Dedifferentiated amniotic fluid mesenchymal stem cell (primary cell): ENCODE measurements around the gene PUM2.

Experiments
- DNase-seq: peaks from one replicate; pipeline ENCODE4 v3.0.0-alpha.2; 2016; ENCODE audit errors: extremely low spot score

The PUM2 gene

DNA sequence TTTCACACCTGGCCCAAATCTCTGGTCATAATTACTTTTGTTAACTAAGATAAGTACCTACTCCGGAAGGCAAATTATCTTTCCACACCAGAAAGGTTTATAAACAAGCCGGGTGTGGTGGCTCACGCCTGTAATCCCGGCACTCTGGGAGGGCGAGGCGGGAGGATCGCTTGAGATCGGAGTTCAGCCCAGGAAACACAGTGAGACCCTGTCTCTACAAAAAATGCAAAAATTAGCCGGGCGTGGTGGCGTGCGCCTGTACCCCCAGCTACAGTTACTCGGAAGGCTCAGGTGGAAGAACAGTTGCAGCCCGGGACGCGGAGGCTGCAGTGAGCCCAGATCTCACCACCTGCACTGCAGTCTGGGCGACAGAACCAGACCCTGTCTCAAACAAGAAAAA lies 2.1 kb downstream of the PUM2 start:
- DNase-seq = no peak

DNA sequence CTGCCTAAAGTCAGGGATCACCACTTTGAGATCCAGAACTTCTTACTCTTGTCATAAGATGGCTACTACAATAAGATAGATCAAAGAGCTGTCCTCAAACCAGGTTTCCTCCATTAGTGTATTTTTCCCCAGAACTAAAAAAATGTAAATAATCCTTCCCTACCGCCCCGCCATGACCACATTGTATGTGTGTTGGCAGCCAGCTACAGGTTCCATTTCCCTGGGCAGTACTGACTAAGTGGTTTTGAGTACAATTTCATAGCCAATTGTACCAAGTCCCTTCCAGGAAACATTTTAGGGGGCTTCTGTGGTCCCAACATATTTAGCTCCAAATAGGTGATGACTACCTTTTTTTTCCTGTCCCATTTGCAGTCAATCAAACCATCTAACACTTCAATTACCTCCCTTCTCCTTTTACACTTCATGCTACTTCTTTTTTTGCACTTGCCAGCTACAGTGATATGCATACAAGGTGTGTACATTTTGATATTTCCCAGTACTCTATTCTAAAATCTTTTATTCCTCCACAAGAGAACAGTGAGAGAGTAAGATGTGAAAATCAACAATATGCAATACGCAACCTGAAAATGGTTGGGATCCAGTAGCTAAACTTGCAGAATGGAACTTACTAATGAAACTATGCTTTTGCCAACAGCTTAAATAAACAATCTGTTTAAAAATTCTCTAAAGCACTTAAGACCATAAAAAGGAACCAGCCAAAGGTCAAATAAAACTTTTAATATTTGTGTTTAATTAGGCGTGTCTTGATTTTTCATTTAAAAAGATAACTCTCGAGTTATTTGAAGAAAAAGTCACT lies 3.9 kb downstream of the PUM2 start:
- DNase-seq = no peak

DNA sequence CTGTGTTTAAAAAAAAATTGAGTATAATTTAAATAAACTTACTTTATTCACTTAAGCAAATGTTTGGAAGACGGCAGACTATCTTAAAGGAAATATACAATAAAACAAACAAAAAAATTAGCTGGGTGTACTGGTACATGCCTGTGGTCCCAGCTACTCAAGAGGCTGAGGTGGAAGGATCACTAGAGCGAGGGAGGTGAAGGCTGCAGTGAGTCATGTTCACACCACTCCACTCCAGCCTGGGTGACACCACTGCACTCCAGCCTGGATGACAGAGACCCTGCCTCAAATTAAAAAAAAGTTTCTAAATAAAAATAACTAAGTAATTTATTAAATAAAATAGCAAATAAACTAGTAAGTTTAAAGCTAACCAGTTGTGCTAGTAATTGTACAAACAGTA lies 7.5 kb downstream of the PUM2 start:
- no peak for DNase-seq

DNA sequence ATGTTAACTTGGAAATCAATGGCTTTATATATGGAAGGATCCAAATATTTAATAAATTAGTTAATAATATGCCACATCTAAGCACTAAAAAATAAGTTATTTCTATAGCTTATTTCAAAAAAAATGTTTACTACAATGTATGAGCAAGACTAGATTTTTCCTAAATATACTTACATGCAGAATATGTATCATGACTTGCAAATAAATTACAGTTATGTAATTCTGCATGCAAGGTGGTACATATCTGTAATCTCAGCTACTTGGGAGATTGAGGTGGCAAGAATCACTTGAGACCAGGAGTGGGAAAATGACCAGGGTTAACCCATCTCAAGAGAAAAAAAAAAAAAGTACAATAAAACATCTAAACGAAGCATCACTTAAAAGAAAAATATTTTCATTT lies 11.6 kb downstream of the PUM2 start:
- no peak for DNase-seq

DNA sequence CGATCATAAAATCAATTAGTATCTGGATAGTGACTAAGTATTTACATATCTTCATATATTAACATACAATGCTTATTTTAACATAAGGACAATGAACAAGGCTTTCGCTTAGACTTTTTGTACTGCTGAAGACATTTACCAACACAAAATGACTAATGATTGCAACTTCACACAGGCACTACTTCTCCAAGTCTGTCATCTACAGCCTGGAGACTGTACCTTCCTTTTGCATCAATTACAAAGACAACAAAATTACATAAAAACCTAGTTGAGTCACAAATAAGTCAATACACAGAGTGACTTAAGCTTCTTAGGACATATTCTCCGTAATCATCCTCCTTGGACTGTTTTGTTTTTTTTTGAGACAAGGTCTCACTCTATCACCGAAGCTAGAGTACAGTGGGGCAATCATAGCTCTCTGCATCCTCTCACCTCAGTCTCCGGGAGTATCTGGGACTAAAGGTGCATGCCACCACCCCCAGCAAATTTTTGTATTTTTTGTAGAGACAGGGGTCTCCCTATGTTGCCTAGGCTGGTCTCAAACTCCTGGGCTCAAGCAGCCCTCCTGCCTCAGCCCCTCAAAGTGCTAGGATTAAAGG lies 15.9 kb downstream of the PUM2 start:
- no peak for DNase-seq

DNA sequence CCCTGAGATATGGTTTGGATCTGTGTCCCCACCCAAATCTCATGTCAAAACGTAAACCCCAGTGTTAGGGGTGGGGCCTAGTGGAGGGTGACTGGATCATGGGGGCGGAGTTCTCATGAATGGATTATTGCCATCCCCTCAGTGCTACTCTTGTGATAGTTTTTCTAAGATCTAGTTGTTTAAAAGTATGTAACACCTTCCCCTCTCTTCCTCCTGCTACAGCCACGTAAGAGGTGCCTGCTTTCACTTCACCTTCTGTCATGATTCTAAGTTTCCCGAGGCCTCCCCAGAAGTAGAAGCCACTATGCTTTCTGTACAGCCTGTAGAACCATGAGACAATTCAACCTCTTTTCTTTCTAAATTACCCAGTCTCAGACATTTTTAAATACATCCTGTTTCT lies 16.9 kb downstream of the PUM2 start:
- DNase-seq = no peak

DNA sequence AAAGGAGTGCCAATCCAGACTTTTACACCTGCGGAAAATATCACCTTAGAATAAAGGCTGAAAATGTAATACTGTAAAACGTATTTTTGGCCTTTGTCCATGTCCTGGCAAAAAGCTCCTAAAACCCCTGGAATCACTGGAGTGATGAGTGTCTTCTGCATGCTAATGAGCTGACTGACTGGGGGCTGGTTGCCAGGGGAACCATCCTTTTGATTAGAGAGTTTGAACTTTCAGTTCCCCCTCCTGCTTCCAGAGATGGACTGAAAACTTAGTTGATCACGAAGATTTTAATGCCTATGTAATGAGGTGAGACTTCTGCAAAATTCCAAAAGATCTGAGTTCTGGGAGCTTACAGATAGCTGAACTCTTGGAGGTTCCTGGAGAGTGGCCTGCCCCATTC lies 20.5 kb downstream of the PUM2 start:
- DNase-seq = no peak

DNA sequence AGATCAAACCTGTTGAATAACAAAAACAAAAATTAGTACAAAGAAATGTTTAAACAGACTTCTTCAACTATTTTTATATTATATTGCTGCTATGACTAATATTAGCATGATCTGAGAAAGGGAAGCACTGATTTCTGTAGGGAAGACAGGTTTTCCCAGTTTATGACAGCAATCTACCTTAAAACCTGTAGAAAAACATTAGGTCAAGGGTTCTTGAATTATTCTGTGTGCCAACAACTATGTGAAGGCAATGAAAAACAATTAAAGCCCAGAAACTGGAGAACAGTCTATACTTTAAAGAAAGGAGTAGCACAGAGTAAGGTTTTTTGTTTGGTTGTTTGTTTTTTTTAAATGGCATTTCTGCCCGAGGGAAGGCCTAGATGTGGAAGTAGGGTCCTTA lies 23.3 kb downstream of the PUM2 start:
- DNase-seq = no peak

DNA sequence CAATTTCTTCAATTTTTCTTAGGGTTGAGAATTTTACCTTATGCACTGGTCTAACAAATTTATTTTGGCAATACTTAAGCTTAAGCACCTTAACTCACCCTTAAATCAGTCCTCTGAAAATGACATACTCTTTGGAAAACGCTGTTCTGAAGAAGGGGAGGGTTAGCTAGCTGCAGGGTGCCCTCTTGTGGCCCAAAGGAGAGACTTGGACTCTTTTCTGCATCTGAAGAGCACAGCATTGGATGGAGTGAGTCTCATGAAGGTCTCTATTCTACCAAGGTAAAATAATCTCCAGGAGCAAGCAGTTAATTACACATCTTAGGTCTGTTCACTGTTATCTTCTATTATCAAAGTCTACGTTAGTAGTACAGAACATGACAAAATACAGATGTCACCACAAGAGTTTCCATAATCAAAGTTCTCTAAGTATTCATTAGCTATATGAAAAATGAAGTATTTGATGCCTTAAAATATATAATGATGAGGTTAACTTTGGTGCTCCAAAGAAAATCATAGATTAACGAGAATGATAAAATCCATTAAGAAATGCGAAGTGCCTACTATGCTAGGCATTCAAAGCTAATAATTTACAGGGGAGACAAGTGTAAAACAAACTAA lies 24.4 kb downstream of the PUM2 start:
- DNase-seq = peak; percentile 73

DNA sequence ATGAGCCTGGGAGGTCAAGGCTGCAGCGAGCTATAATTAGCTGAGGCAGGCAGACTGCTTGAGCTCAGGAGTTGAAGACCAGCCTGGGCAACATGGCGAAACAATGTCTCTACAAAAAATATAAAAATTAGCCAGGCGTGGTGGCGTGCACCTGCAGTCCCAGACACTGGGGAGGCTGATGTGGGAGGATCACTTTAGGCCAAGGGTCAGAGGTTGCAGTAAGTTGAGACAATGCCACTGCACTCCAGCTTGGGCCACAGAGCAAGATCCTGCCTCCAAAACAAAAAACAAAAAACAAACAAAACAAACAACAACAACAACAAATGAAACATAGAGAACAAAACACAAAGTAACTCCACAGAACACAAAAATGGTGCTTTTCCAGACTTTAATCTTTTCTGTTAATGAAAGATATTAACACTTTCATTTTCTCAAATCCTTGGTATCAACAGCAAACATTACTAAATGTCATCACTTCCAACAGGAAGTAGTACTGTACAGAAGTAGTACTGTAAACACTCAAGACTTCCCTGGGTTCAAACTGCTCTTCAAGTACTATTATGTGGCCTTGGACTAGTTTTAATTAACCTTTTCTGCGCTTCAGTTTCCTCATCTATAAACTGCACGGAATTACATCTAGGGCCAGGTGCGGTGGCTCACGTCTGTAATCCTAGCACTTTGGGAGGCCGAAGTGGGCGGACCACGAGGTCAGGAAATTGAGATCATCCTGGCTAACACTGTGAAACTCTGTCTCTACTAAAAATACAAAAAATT lies 27.9 kb downstream of the PUM2 start:
- no peak for DNase-seq

DNA sequence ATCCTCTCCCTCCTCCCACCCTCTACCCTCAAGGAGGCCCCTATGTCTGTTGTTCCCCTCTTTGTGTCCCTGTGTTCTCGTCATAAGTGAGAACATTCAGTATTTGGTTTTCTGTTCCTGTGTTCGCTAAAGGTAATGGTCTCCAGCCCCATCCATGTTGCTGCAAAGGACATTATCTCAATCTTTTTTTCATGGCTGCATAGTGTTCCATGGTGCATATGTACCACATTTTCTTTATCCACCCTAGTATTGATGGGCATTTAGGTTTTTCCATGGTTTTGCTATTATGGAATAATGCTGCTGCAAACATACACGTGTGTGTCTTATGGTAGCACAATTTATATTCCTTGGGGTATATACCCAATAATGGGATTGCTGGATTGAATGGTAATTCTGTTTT lies 33.0 kb downstream of the PUM2 start:
- no peak for DNase-seq

DNA sequence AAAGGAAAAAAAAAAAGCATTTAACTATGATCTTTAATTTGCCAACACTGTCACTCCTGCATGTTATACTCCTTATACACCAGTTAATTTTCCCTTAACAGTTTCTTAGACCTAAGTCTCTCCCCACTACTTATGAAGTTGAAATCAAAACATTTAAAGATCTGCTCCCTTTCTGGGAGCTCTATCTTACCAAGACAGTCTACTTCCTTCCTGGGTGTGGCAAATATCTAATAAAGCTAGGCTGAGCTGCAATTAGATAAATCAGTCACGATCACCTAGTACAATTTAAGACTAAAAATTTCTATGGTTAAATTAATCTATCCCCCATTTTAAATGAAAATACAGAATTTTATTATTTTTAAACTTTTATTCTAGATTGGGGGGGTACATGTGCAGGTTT lies 33.4 kb downstream of the PUM2 start:
- DNase-seq = no peak

DNA sequence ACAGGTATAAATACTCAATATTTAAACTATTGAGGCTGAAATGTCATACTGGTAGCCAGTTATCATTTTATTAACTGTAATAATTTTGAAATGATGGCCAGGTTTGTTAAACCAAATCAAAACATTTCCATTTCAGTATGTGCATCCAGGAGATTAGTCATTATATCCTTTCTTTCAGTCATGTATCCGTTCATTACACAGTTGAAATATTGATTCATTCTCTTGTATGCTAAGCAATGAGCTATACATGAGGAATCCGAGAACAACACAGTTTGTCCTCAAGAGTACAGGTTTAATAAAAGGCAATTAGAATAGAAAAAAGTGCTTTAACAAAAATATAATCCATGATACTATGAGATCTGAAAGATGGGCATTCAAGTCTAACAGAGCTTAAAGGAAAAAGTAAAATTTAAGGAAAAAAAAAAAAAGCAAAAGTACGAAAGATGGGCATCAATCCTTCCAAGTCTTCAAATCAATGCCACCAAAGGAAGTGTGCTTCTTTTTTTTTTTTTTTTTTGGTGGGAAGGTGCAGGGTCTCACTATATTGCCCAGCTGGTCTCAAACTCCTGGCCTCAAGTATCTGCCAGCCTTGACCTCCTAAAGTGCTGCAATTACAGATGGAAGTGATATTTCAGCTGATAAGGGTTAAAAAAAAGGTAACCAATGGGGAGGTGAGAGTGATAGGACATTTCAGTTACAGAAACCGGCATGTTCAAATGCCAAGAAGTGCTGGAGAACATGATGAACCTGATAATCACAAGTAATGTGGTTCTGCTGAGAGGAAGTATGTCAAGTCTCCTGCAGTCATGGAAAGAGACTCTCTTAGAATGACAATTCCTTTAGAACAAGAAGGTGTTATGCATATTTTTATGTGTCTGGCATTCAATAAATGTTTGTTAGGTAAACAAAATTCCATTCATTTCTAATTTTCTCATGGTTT lies 35.8 kb downstream of the PUM2 start:
- no peak for DNase-seq

DNA sequence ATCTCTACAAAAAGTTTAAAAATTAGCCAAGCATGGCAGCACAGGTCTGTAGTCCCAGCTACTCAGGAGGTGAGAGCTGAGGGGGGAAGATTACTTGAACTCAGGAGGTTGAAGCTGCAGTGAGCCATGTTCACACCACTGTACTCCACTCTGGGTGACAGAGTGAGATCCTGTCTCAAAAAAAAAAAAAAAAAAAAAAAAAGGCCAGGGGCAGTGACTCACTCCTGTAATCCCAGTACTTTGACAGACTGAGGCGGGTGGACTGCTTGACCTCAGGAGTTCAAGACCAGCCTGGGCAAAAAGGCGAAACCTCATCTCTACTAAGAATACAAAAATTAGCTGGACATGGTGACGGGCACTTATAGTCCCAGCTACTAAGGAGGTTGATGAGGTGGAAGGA lies 37.0 kb downstream of the PUM2 start:
- DNase-seq = no peak

DNA sequence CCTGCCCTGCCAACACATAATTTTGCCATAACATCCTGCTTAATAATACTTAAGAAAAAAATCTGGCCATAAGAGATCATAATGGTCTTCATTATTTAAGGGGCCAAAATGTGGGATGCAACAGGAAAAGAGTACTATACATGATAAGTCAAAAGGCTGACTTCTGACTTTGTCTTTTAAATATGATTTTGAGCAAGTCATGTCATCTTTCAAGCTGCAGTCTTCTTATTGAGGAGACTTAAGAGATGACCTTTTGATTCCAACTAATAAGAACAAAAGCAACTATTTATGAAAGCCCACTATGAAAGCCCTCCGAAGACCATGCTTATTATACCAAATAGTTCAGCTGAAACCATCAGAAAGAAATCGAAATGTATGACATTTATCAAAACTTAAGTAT lies 41.6 kb downstream of the PUM2 start:
- DNase-seq = no peak

DNA sequence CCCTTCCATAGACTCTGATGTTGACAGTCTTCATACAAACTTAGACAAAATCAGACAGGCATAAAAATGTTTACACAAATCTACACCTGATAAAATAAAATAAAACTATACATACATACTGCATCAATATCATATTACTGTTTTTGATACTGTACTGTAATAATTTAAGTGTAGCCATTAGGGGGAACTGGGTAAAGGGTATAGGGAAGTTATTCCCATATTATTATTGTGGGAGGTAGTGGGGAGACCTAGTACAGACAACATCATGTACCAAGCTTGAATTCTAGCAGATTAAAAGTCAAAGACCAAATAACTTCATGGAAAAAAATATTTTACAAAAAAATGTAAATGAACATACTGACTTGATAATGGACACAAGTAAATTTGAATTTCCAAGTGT lies 43.3 kb downstream of the PUM2 start:
- DNase-seq = no peak

DNA sequence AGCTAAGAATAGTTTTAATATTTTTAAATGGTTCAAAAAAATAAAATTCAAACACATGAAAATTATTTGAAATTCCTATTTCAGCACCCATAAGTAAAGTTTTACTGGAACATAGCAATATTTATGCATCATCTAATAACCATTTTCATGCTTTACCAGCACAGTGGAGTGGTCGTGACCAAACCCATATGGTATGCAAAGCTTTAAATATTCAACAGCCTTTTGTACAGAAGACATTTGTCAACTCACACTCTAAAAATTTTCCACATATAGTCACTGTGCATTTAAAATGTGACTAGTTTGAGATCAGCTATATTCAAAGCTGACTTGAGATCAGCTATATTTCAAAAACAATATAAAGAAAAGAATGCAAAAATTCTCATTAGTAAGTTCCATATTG lies 46.2 kb downstream of the PUM2 start:
- DNase-seq = no peak

DNA sequence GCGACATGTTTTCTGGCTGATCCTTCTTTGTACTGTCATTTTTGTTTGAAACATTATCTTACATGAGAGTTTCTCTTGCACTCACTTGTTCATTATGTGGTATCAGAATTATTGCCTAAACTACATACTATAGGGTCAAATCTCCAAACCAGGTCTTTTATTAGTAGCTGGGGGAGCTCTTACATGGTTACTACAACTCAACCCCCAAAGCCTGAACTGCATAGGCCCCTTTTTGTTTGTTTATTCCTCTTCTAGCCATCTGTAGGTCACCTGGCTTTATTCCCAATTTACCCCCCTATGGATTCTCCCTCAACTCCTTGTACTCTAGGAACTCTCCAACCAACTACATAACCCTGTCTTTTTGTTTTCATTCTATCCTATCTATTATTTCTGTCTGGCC lies 46.7 kb downstream of the PUM2 start:
- no peak for DNase-seq

DNA sequence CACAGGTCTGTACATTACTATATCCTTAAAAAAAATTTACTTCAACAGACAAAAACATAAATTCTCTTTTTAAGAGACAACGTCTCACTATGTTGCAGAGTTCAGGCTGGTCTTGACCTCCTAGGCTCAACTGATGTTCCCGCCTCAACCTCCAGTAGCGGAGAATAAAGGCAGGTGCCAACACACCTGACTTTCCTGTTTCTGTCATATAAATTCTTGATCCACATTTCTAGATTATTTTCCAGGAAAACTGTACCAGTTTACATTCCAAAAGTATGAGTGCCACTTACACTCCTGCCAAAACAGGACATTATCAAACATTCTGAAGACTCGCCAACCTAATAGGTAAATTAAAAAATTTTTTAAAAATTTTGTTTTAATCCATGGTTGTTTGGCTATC lies 48.6 kb downstream of the PUM2 start:
- no peak for DNase-seq

DNA sequence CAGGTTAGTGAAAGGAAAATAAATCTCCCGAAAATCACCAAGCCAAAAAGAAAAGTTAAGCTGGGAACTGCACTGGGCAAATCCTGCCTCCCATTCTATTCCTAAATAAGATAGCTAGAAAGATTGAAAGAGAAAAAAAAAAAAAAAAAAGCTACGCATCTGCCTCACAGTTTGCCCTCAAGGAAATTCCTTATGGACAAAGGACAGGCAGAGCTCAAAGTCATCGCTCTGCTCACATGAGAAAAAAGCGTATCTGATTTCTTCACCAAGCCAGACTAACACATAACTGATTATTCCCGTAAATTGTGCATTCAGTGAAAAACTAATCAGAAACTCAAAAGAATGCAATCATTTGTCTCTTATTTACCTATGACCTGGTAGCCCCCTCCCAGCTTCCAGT lies 50.0 kb downstream of the PUM2 start:
- DNase-seq = no peak

DNA sequence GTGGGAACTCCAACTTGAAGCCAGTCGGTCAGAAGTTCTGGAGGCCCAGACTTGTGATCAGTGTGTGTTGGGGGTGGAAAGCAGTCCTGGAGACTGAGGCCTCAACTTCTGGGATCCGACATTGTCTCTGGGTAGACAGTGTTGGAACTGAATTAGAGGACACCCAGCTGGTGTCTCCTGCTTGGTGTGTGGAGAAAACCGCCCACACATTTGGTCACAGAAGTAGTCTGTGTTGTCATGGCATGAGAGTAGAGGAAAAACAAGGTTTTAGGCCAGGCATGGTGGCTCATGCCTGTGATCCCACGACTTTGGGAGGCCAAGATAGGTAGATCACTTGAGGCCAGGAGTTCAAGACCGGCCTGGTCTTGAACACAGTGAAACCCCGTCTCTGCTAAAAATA lies 51.5 kb downstream of the PUM2 start:
- no peak for DNase-seq

DNA sequence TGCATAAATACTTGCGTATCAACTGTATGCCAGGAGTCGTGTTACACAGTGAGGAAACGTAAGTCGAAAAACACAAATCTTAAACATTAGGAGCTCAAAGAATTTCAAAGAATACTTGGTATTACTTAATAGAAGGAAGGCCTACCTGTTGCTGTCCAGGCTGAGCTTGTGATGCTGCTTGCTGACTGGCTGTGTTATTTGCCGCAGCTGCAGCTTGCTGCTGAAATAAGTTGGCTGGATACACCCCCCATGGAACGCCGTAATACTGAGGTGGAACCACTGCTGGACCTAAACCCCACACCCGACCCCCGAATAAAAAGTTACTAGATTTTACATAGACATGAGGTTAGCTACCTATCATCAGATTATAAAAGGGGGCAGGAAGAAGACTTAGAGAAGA lies 56.4 kb downstream of the PUM2 start:
- DNase-seq = no peak
